K562 (cell line): ENCODE results near the gene RGS5. TPM values are rescaled to one million over a fixed set of nuclear protein-coding genes. Genes with fewer than 3 reads are reported as not detected.

ENCODE experiments used
- ATAC-seq: fragments of 200-7000 bp; cut with Tn5 transposase; 3 replicates; pipeline ENCODE4 v1.9.1; 2020; ENCODE audit warnings: moderate library complexity
- BruUV-seq: library from RNA; stranded (reverse); fragments of 400-500 nt; replicated peaks from 2 replicates; lab custom pipeline; 2021; lab: Mats Ljungman, UMichigan
- CTCF ChIA-PET: fragments of 300-600 bp; formaldehyde crosslinking; extraction: SDS; loops from one replicate; lab custom pipeline; 2021; ENCODE audit warnings: low intra/inter-chr PET ratio; lab: Yijun Ruan, JAX
- POLR2A ChIA-PET: fragments of 300-600, 350-650 bp; sonication (Branson Sonifier 250); formaldehyde crosslinking; extraction: SDS; loops from one replicate; lab custom pipeline; 2021; ENCODE audit warnings: antibody characterized with exemption, inconsistent platforms; lab: Yijun Ruan, JAX
- DNase-seq, 4 experiments: peaks; one replicate each; pipeline versions ENCODE4 v3.0.0 to v3.0.0-alpha.2; 2011 to 2018; ENCODE audit warnings: low spot score in 3 of 4, mixed read lengths in 3 of 4; ENCODE audit errors: extremely low read depth in 1 of 4
- FAIRE-seq: peaks from 2 replicates; lab custom pipeline; 2011; peaks lifted over from hg19 to GRCh38; lab: Jason Lieb, UNC
- H2AFZ ChIP-seq: 2 replicates; pipeline ENCODE4 v1.6.0; 2011; ENCODE audit warnings: low read depth, low read length, control low read depth, inconsistent platforms
- H3K27ac ChIP-seq: fragments of 200-600 bp; 3 replicates; pipeline ENCODE4 v1.8.0; 2011; ENCODE audit warnings: low read depth, mild to moderate bottlenecking, control low read depth, inconsistent platforms, low read length, moderate library complexity, mixed read lengths; ENCODE audit errors: extremely low read depth
- H3K27me3 ChIP-seq, 2 experiments: fragments of 300-600 bp in 1 of 2; 2 replicates in 1 of 2; 3 replicates in 1 of 2; pipeline versions ENCODE4 v1.6.0 to v1.8.0; 2011; ENCODE audit warnings: inconsistent platforms in 2 of 2, low read length in 2 of 2, mild to moderate bottlenecking in 1 of 2, mixed read lengths in 1 of 2, moderate library complexity in 1 of 2; ENCODE audit not compliant: control insufficient read depth in 2 of 2, insufficient read depth in 2 of 2
- H3K36me3 ChIP-seq: fragments of 300-600 bp; 3 replicates; pipeline ENCODE4 v1.8.0; 2011; ENCODE audit warnings: mild to moderate bottlenecking, low read length, inconsistent platforms; ENCODE audit not compliant: control insufficient read depth, insufficient read depth
- H3K4me1 ChIP-seq, 2 experiments: fragments of 200-600 bp in 1 of 2; replicated peaks in 1 of 2; 2 replicates in 1 of 2; 3 replicates in 1 of 2; pipeline versions ENCODE4 v1.5.1 to v1.8.0; 2011; ENCODE audit warnings: inconsistent platforms in 2 of 2, low read length in 2 of 2, mild to moderate bottlenecking in 1 of 2, mixed read lengths in 1 of 2, moderate library complexity in 1 of 2; ENCODE audit not compliant: control insufficient read depth in 2 of 2, insufficient read depth in 2 of 2
- H3K4me2 ChIP-seq: 2 replicates; pipeline ENCODE4 v1.6.1; 2011; ENCODE audit warnings: low read length, control low read depth, inconsistent platforms, mixed read lengths; ENCODE audit not compliant: insufficient read depth
- H3K4me3 ChIP-seq: fragments of 200-600 bp; sonication (generic), shearing (Covaris generic); 2 replicates; pipeline ENCODE4 v1.5.1; 2016; ENCODE audit warnings: control low read depth, inconsistent platforms
- H3K79me2 ChIP-seq: fragments of 200-600 bp; 3 replicates; pipeline ENCODE4 v1.8.0; 2011; ENCODE audit warnings: low read length, inconsistent platforms; ENCODE audit not compliant: control insufficient read depth, insufficient read depth
- H3K9ac ChIP-seq, 2 experiments: 2 replicates each; pipeline versions ENCODE4 v1.6.0 to v1.6.1; 2011; ENCODE audit warnings: low read depth in 2 of 2, low read length in 2 of 2, control low read depth in 1 of 2, inconsistent platforms in 1 of 2, mild to moderate bottlenecking in 1 of 2, mixed read lengths in 1 of 2; ENCODE audit not compliant: insufficient read depth in 1 of 2
- H3K9me1 ChIP-seq: one replicate; pipeline ENCODE4 v1.6.0; 2011; ENCODE audit warnings: inconsistent platforms, mild to moderate bottlenecking, low read length, moderate library complexity; ENCODE audit not compliant: control insufficient read depth, insufficient read depth
- H3K9me3 ChIP-seq: replicated peaks from 2 replicates; pipeline ENCODE4 v1.5.1; 2011; ENCODE audit warnings: low read depth, low read length, inconsistent platforms; ENCODE audit not compliant: control insufficient read depth, insufficient read depth
- H4K20me1 ChIP-seq: replicated peaks from 2 replicates; pipeline ENCODE4 v1.6.1; 2011; ENCODE audit warnings: low read length, inconsistent platforms, mixed read lengths; ENCODE audit not compliant: control insufficient read depth, insufficient read depth
- ZHX1 ChIP-seq: fragments of 150-350 bp; conservative IDR thresholded peaks from 2 replicates; pipeline ENCODE4 v1.6.1; 2014; ENCODE audit warnings: low read length
- ZNF512 ChIP-seq: IDR thresholded peaks from 2 replicates; pipeline ENCODE4 v1.6.1; 2016; ENCODE audit warnings: missing genetic modification characterization, missing compliant biosample characterization
- WGBS: fragments of 100-300 bp; shearing (Covaris generic); methylation state at CpG from one replicate; pipeline ENCODE4 v1.1.6; 2016; ENCODE audit warnings: low coverage, mixed read lengths; ENCODE audit not compliant: insufficient coverage; ENCODE audit errors: missing lambda C conversion rate; 5-methylcytosine and 5-hydroxymethylcytosine counted together
- in situ Hi-C: fragments of 300-500 bp; cut with MboI; formaldehyde crosslinking; loops from 4 replicates; pipeline ENCODE4 v1.15.0; 2018; ENCODE audit warnings: inconsistent platforms, mixed read lengths
- intact Hi-C: fragments of 100-400 bp; cut with micrococcal nuclease; formaldehyde crosslinking; loops from 2 replicates; pipeline ENCODE4 v1.14.2; 2022
- polyA plus RNA-seq, 8 experiments: library from polyadenylated mRNA; depleted of rRNA in 4 of 8; stranded (reverse) in 5 of 8; unstranded in 3 of 8; fragments of >200 nt; fragmentation: Nextera tagmentation in 2 of 8; fragmentation: Illumina TruSeq in 1 of 8; extraction: Ambion mirVana in 2 of 8; extraction: Trizol in 1 of 8; gene quantifications; 2 replicates each; pipeline versions ENCODE4 v1.2.1 to v1.2.3, GENCODE V29; 2011 to 2014; ENCODE audit warnings: inconsistent platforms in 1 of 8, missing spikeins in 1 of 8
- total RNA-seq, 7 experiments: library from RNA; depleted of rRNA in 6 of 7; stranded (reverse); fragments of >200 nt in 6 of 7; fragmentation: Illumina TruSeq in 2 of 7; extraction: Trizol in 2 of 7; gene quantifications; 2 replicates each; pipeline versions ENCODE4 v1.2.1 to v1.2.3, GENCODE V29; 2011 to 2021; ENCODE audit warnings: low replicate concordance in 1 of 7

Gene RGS5
- total and polyA plus RNA-seq, 9 of the 15 experiments (the other 6 are each of a cell fraction or from before 2014, with no cell fraction given) = 0.71 to 5.3 (median 2.4) TPM

DNA sequence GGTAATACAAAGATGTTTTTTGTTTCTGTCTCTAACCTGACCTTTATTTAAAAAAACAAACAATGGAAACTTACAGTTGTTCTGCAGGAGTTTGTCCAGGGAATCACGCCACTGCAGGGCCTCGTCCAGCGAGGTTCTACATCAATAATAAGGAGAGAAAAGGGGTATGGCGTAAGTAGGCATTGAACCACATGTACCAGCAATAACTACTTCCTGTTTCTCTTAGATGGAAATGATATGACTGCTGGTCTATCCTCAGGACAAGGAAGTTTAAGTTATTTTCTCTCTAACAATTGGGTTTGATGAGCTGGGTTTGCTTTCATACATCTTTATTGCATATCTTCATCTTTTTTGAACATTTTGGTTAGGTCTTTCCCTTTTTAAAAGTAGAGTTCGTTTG is 40.9 kb downstream of the RGS5 start (continued):
- no peak for TF ChIP-seq ZHX1
- TF ChIP-seq, all 486 proteins: peak for 0

- CTCF ChIA-PET = no interaction called here
Measured at GRCh38 chr1:163161337-163161736, 41.4 kb downstream of the RGS5 start.

More at GRCh38 chr1:163161337-163161736, 41.4 kb downstream of the RGS5 start:
- H3K36me3 ChIP-seq = no peaks in the 10 kb centered on the region
- no peak overlapping the region for H3K4me2 ChIP-seq
- H3K4me1 ChIP-seq = no peaks in the 10 kb centered on the region
- no peak overlapping the region for H3K4me3 ChIP-seq
- H3K79me2 ChIP-seq = no peaks in the 10 kb centered on the region
- H3K27ac ChIP-seq = no peak overlapping the region
- no peak for DNase-seq
- FAIRE-seq = no peak
- 0% methylated on average over 2 of the region's 2 CpGs for WGBS
- TF ChIP-seq ZNF512 (tag) = no peak
- TF ChIP-seq, all 486 proteins: peak for 0
- Histone ChIP-seq H3K9me3 (no peaks in the 10 kb centered on the region), H3K27me3 (no peaks in the 10 kb centered on the region), H4K20me1 (no peaks in the 10 kb centered on the region), H3K9me1 (no peaks in the 10 kb centered on the region), H2AFZ (no peak overlapping the region), H3K9ac (no peak overlapping the region)
- no TSS peak for BruUV-seq
- in situ Hi-C loops (no loop called here), intact Hi-C loops (no loop called here)
- no peak for ATAC-seq
- POLR2A ChIA-PET = no interaction called here
